IMR-90 (cell line): ENCODE data around the gene SLC3A2. TPM values are rescaled to one million over a fixed set of nuclear protein-coding genes. Genes with fewer than 3 reads are reported as not detected.

Experiments used
- ATAC-seq: fragments of 200-7000 bp; cut with Tn5 transposase; 2 replicates; pipeline ENCODE4 v1.9.1; 2020; ENCODE audit warnings: low read depth, mild to moderate bottlenecking, moderate library complexity
- BruUV-seq: library from RNA; stranded (reverse); fragments of 400-500 nt; replicated peaks from 2 replicates; lab custom pipeline; 2021; lab: Mats Ljungman, UMichigan
- CTCF ChIA-PET: fragments of 300-600 bp; formaldehyde crosslinking; extraction: SDS; loops from one replicate; lab custom pipeline; 2021; ENCODE audit warnings: antibody characterized with exemption; lab: Yijun Ruan, JAX
- POLR2A ChIA-PET: fragments of 300-600 bp; sonication (Branson Sonifier 250); formaldehyde crosslinking; loops from one replicate; lab custom pipeline; 2022; ENCODE audit warnings: antibody characterized with exemption; ENCODE audit not compliant: unreplicated experiment; lab: Charles Lee
- DNase-seq: peaks from one replicate; pipeline ENCODE4 v3.0.0; 2013
- H2AFZ ChIP-seq: replicated peaks from 2 replicates; pipeline ENCODE3; 2013; ENCODE audit warnings: low read length, mild to moderate bottlenecking; ENCODE audit not compliant: poor library complexity
- H2AK5ac ChIP-seq: 2 replicates; pipeline ENCODE4 v1.6.1; 2013; ENCODE audit warnings: low read depth, low read length, inconsistent platforms
- H2AK9ac ChIP-seq: replicated peaks from 2 replicates; pipeline ENCODE3; 2013; ENCODE audit warnings: mild to moderate bottlenecking, low read depth, low read length, moderate library complexity; ENCODE audit not compliant: poor library complexity
- H2BK120ac ChIP-seq: 2 replicates; pipeline ENCODE4 v1.6.1; 2013; ENCODE audit warnings: low read depth, low read length, inconsistent platforms
- H2BK15ac ChIP-seq: 3 replicates; pipeline ENCODE4 v1.6.1; 2013; ENCODE audit warnings: low read depth, low read length, inconsistent platforms
- H2BK20ac ChIP-seq: 2 replicates; pipeline ENCODE4 v1.6.1; 2013; ENCODE audit warnings: low read depth, mild to moderate bottlenecking, inconsistent platforms, low read length, moderate library complexity
- H2BK5ac ChIP-seq: 2 replicates; pipeline ENCODE4 v1.6.1; 2013; ENCODE audit warnings: mild to moderate bottlenecking, low read depth, low read length, inconsistent platforms; ENCODE audit not compliant: poor library complexity, severe bottlenecking
- H3K14ac ChIP-seq: replicated peaks from 2 replicates; pipeline ENCODE4 v1.6.1; 2013; ENCODE audit warnings: low read depth, low read length, inconsistent platforms
- H3K18ac ChIP-seq: 2 replicates; pipeline ENCODE4 v1.6.1; 2013; ENCODE audit warnings: low read depth, low read length, control low read depth
- H3K23ac ChIP-seq: 2 replicates; pipeline ENCODE4 v1.6.1; 2013; ENCODE audit warnings: low read depth, low read length, inconsistent platforms
- H3K27ac ChIP-seq: 2 replicates; pipeline ENCODE4 v1.5.1; 2013; ENCODE audit warnings: mild to moderate bottlenecking, control low read depth, low read length; ENCODE audit not compliant: insufficient read depth
- H3K27me3 ChIP-seq: 2 replicates; pipeline ENCODE4 v1.6.1; 2013; ENCODE audit warnings: low read length; ENCODE audit not compliant: control insufficient read depth, insufficient read depth
- H3K36me3 ChIP-seq: 2 replicates; pipeline ENCODE4 v1.6.1; 2013; ENCODE audit warnings: low read length, mixed read lengths; ENCODE audit not compliant: control insufficient read depth, insufficient read depth
- H3K4ac ChIP-seq: 2 replicates; pipeline ENCODE4 v1.6.1; 2013; ENCODE audit warnings: low read depth, low read length, inconsistent platforms
- H3K4me1 ChIP-seq: 2 replicates; pipeline ENCODE4 v1.6.1; 2013; ENCODE audit warnings: low read length, mixed read lengths; ENCODE audit not compliant: control insufficient read depth, insufficient read depth
- H3K4me2 ChIP-seq: 2 replicates; pipeline ENCODE4 v1.6.1; 2013; ENCODE audit warnings: low read depth, mild to moderate bottlenecking, control low read depth, low read length, moderate library complexity
- H3K4me3 ChIP-seq: 2 replicates; pipeline ENCODE4 v1.5.1; 2013; ENCODE audit warnings: low read depth, mild to moderate bottlenecking, control low read depth, low read length, moderate library complexity; ENCODE audit not compliant: insufficient read depth
- H3K56ac ChIP-seq: 2 replicates; pipeline ENCODE4 v1.6.1; 2013; ENCODE audit warnings: low read length, inconsistent platforms; ENCODE audit not compliant: insufficient read depth; ENCODE audit errors: extremely low read depth
- H3K79me1 ChIP-seq, 2 experiments: 2 replicates each; pipeline ENCODE4 v1.6.1; 2013; ENCODE audit warnings: low read length in 2 of 2, inconsistent platforms in 1 of 2, low read depth in 1 of 2
- H3K9ac ChIP-seq: 2 replicates; pipeline ENCODE4 v1.6.1; 2013; ENCODE audit warnings: low read depth, low read length, control low read depth
- H3K9me1 ChIP-seq: 2 replicates; pipeline ENCODE4 v1.6.1; 2013; ENCODE audit warnings: low read length, inconsistent platforms; ENCODE audit not compliant: insufficient read depth
- H3K9me3 ChIP-seq: 2 replicates; pipeline ENCODE4 v1.6.1; 2013; ENCODE audit warnings: low read length; ENCODE audit not compliant: control insufficient read depth, insufficient read depth
- H4K20me1 ChIP-seq: 2 replicates; pipeline ENCODE4 v1.6.1; 2013; ENCODE audit warnings: low read length, inconsistent platforms; ENCODE audit not compliant: insufficient read depth
- H4K5ac ChIP-seq: 2 replicates; pipeline ENCODE4 v1.6.1; 2013; ENCODE audit warnings: mild to moderate bottlenecking, low read depth, low read length, control low read depth
- H4K8ac ChIP-seq, 2 experiments: 2 replicates each; pipeline ENCODE4 v1.6.1; 2013; ENCODE audit warnings: low read depth in 2 of 2, low read length in 2 of 2, control low read depth in 1 of 2, inconsistent platforms in 1 of 2
- H4K91ac ChIP-seq: 2 replicates; pipeline ENCODE4 v1.6.1; 2013; ENCODE audit warnings: low read depth, low read length, inconsistent platforms; ENCODE audit not compliant: insufficient read depth
- NFE2L2 ChIP-seq: fragments of 150-350 bp; IDR thresholded peaks from 2 replicates; pipeline ENCODE4 v1.6.1; 2016; ENCODE audit warnings: low read depth, mild to moderate bottlenecking, low read length
- RAD21 ChIP-seq: IDR thresholded peaks from 2 replicates; pipeline ENCODE4 v1.6.1; 2012; ENCODE audit warnings: low read length, improper control_type of control experiment
- WGBS, 2 experiments: methylation state at CpG; one replicate each; pipeline versions ENCODE4 v1.1.5 to v1.1.7; 2013; ENCODE audit warnings: missing lambda C conversion rate in 2 of 2; ENCODE audit not compliant: insufficient read length in 1 of 2; ENCODE audit errors: extremely low coverage in 2 of 2; 5-methylcytosine and 5-hydroxymethylcytosine counted together
- dilution Hi-C: fragments of 300-500 bp; cut with HindIII; formaldehyde crosslinking; loops from one replicate; pipeline ENCODE4 v1.14.3; 2018; ENCODE audit warnings: low sequenced_read_pairs; ENCODE audit not compliant: unreplicated experiment
- in situ Hi-C: fragments of 300-500 bp; cut with MboI; formaldehyde crosslinking; loops from 3 replicates; pipeline ENCODE4 v1.14.3; 2019; ENCODE audit warnings: low sequenced_read_pairs, inconsistent platforms, mixed read lengths
- intact Hi-C: fragments of 100-400 bp; cut with micrococcal nuclease; formaldehyde crosslinking; loops from 2 replicates; pipeline ENCODE4 v1.10.0; 2022
- polyA plus RNA-seq, 3 experiments: library from polyadenylated mRNA; depleted of rRNA; stranded (reverse); fragments of >200 nt; gene quantifications; 2 replicates each; pipeline ENCODE4 v1.2.3, GENCODE V29; 2012; ENCODE audit warnings: low replicate concordance in 1 of 3
- total RNA-seq: library from RNA; depleted of rRNA; stranded (reverse); fragments of >200 nt; gene quantifications from 2 replicates; pipeline ENCODE4 v1.2.3, GENCODE V29; 2012

The SLC3A2 gene
- total and polyA plus RNA-seq, 2 of the 4 experiments (the other 2 are of a cell fraction) = 140 to 239 TPM

GRCh38 chr11:62910141-62910882 is 29.6 kb downstream of the SLC3A2 start:
- CTCF ChIA-PET = interaction anchor here (0.6 kb wide), 1 partner anchor 10 kb away, joined by 3 read pairs; no protein-coding TSS in a partner anchor
- in situ Hi-C loops = no loop called here

More at GRCh38 chr11:62910141-62910882, 29.6 kb downstream of the SLC3A2 start:
- Histone ChIP-seq H3K4ac (no peak overlapping the region), H3K36me3 (no peaks in the 10 kb centered on the region), H2BK120ac (no peak overlapping the region), H4K91ac (no peak overlapping the region), H3K9me1 (no peaks in the 10 kb centered on the region), H2BK20ac (no peak overlapping the region), H2AK9ac (no peak overlapping the region), H3K9ac (no peak overlapping the region), H2AK5ac (no peak overlapping the region), H3K14ac (no peak overlapping the region), H3K4me3 (no peak overlapping the region), H2AFZ (no peak overlapping the region), H3K27me3 (peaks cover 10% of the 10 kb centered on the region; the same call in 1 of the 2 replicates), H3K9me3 (no peaks in the 10 kb centered on the region), H4K8ac (no peak overlapping the region), H3K27ac (no peak overlapping the region), H3K23ac (no peak overlapping the region), H2BK15ac (no peak overlapping the region), H4K5ac (no peak overlapping the region), H4K20me1 (no peaks in the 10 kb centered on the region), H3K79me1 (no peaks in the 10 kb centered on the region), H2BK5ac (no peak overlapping the region), H3K4me1 (no peaks in the 10 kb centered on the region), H3K4me2 (no peak overlapping the region), H3K56ac (no peak overlapping the region), H3K18ac (no peak overlapping the region)
- dilution Hi-C loops = no loop called here
- POLR2A ChIA-PET = no interaction called here
- BruUV-seq = no TSS peak
- 89% methylated on average over 13 of the region's 27 CpGs; no CpG with 5 or more reads in 1 of the 2 experiments for WGBS, 2 experiments
- TF ChIP-seq RAD21 = no peak
- TF ChIP-seq NFE2L2 = no peak
- no peak for DNase-seq
- intact Hi-C loops = no loop called here
- no peak for ATAC-seq
